GM19438 (cell line): Measurements from ENCODE around the gene KLF7.

Experiments
- ATAC-seq: cut with Tn5 transposase; IDR thresholded peaks from one replicate; pipeline ENCODE4 v1.9.1; 2021; ENCODE audit warnings: low read depth; ENCODE audit not compliant: unreplicated experiment

KLF7 gene

DNA sequence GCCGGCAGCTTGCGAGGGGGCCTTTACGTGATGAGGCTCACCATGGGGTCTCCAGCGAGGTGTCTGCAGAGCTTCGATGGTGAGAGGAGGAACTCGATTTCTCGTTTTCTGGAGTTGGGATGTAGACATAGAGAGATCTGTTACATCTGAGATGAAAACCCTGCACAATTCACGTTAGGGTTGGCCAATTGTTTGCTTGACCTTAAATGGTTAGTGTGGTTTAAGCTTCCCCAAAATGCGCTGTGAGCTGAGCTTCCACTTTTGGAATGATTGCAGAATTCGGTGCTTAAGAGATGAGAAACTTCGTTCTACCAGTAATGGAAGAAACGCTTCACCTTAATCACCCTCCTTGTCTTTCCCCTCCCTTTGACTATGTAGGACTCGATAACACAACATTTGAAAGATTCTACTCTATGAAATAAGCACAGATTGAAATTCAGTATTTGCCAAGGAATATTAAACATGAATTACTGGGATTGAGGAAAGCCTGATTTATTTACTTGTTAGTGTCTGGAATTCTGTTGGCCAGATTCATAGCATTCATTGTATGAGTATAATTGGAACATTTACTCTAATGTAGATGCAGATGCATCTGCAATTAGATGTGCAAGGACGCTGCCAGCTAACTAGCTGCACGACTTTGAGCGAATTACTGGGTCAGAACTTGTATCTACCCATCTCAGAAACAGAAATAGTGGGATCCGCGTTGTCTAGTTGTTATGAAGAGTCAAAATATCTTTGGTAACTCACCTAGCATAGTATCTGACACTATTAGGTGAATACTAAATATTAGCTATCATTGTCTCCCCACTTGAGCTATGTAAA, 1.6 kb upstream of the KLF7 start:
- ATAC-seq, result no peak

GRCh38 chr2:207166349-207167098, 776 bp upstream of the KLF7 start:
- ATAC-seq, result peak; percentile 49

GRCh38 chr2:207166039-207166348, 246 bp upstream of the KLF7 start:
- ATAC-seq, result peak; percentile 90

DNA sequence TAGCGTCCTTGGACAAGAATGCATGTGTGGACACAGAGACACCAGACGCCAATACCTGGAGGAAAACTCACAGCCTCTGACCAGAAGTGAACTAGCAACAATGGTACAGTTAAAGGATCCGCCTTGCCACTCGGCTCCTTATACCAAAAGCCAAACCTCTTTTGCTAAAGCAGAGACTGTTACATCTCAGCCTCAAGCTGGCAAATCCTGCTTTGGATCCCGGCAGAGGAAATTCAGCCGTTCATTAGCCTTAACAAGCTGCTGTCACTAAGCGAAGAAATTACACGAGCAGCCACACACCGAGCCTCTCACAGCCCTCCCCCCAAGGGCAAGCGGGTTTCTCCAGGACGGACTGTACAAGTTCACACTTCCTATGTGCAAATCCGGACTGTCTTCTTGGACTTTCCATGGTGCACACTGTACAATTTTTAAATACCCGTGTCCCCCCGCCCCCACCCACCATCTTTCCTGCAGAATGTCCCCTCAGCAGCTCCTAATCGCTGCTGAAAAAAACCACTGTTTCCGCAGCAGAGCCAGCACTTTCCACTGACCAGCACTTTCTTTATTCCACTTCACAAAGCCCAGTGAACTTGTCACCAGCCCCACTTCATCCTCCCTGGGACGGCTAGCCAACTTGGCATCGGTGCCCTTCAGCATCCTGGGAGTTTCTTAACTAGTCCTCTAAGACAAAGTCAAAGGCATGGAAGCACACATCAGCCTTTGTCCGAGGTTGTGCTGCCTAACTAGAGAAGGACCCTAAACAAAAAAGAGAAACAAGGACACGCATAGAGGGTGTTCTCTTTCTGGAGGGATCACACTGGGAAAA, 1.5 kb downstream of the KLF7 start:
- ATAC-seq, result no peak

DNA sequence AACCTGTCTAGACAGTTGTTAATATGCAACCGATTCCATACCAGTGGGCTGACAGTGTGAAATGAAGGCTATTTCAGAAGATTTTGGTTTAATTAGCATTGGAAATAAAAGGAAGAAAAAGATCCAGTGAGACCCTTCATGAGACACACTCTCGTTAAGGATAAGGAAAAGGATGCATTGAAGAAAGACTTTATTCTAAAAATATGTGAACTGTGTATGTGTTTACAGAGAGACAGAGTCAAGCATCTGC, 2.1 kb downstream of the KLF7 start:
- no peak for ATAC-seq

- no peak for ATAC-seq
Measured at GRCh38 chr2:207163053-207163755, 2.5 kb downstream of the KLF7 start.

- ATAC-seq, result no peak
Measured at GRCh38 chr2:207162316-207162715, 3.4 kb downstream of the KLF7 start.

DNA sequence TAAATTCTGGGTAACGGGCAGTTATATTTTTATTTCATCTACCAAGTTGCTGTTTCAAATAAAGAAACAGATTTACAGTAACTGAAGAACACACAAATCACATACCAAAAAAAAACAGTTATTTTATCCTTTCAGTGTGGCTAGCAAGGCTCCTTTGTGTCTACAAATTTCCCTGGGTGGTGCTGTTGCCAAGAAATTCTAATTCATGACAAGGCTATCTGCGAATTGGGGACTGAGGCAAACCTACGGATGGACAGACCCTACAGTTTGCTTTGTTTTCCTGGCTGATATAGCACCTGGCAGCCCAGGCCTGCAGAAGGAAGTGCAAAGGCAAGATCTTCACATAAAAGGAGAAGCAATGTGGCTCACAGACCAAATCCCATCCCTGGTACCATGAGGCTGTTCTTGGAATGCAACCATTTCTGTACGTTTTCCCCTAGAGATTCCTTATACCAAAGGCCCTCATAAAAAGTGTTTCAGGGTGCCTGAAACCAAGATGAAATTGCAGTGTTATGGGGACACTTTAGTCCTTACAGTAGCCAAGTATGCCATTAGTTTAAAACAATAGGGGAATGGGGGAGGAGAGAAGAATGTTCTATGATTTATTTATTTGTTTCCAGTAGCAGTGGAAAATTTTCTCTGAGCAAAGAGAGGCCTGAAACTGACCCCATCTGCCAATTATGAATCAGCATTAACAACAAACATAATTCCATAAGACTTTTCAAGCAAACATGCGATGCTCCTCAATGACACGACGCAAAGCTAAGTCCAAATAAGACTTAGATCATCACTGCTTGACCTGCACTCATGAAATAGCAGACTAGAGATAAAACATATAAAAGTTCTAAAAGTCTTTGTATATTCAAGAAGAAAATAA, 4.3 kb downstream of the KLF7 start:
- ATAC-seq, result no peak

DNA sequence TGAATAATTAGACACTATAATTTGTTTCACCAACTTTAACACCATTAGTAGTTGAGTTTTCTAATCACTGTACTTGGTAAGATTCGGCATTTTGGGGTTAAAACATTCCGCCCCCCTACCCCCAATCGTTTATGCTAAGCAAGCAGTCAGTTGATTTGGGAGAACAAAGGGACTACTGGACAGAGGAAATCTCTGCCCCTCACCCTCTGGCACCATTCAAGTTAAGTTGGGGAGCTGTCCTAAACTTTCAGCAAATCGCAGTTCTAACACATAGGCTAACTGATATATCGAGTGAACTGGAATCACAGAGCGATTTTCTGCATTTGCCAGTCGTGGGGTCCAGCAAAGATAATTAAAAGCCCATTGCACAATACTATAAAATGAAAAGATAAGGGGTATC, 5.6 kb downstream of the KLF7 start:
- ATAC-seq, result no peak

GRCh38 chr2:207159002-207159401, 6.7 kb downstream of the KLF7 start:
- no peak for ATAC-seq

- ATAC-seq, result no peak
Measured at GRCh38 chr2:207157731-207158130, 8.0 kb downstream of the KLF7 start.

DNA sequence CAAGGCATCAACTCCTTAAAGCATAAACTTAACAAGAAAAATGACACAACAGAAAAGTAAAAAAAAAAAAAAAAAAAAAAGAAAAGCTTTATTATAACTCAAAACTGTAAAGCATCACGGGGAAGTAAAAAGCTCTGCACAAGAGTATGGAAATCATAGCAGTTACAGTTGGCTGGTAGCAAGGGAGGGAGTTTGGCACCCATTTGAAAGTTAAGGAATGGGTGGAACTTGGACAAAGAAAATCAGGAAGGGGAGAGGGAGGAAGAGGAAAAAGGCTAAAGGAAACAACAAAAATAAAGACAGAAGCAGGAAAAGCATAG, 8.6 kb downstream of the KLF7 start:
- ATAC-seq, result no peak

GRCh38 chr2:207156451-207157161, 9.1 kb downstream of the KLF7 start:
- no peak for ATAC-seq

GRCh38 chr2:207155516-207156444, 10.0 kb downstream of the KLF7 start:
- ATAC-seq, result no peak

DNA sequence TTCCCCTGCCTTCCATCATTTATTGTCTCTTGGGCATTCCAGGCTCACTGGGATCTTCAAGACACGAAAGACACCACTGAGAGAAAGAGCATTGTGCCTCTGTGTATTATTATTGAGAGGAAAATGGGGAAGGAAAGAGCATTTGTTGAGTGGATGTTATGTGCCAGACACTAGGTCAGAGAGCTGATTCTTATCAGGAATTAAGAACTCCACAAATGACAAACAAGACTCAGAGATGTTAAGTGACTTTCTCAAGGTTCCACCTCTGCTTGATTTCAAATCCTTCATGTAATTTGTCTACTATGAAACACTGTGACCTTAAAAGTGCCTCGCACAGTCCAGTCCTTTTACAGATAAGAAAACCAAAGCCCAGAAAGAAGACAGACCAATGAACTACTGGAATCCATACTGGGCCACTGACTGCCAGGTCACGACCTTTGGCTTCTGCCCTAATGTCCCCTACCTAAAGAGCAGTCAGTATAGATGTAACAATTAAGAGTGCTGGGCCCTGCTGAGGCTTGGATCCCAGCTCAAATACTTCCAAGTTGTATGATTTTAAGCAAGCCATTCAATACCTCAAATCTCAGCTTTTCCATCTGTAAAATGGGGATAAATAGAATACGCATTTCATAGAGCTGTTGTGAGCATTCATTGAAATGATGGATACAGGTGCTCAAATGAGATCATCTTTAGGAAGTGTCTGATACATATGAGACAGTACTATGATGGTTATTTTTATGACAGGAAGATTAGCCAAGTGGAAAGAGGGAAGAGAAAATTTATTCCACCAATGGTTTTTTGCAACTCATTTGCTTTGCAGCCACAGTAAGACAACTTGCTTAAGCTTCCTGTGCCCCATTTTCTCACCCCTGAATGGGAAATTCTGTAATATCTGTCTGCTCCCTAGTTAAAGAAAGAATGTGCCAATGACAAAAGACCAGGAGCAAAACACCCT, 10.9 kb downstream of the KLF7 start:
- no peak for ATAC-seq

DNA sequence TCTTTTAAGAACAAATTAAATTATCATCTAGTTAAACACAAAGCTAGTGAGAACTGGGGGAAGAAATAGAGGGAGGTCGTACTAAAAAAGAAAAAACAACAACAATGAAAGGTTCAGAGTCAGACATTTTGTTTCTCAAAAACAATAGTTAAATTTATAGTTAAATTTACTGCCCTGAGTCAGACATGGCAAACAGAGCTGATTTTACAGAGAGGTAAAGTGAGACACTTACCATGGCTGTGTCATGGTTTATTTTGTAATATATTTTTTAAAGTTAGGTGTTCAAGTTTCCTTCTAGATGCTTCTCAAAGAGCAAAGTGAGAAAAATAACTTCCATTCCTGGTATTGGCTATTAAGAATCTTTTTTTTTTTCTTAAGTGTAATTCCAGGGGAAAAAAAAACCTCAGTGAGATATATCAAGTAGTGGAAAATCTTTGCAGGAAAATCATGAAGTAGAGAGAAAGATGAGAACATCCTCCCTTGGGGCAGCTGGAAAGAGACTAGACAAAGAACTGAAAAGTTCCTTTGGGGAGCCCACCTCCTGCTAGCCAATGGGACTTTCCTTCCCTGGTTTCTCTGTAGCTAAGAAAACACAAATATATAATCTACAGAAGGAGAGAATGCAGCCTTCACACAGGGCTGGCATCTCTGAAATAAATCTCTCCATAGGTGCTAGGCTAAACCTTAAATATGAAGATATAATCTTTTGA, 12.3 kb downstream of the KLF7 start:
- ATAC-seq, result no peak

- no peak for ATAC-seq
Measured at GRCh38 chr2:207151048-207151447, 14.7 kb downstream of the KLF7 start.
